ENCODE measurements around the gene RAB27A.

DNA sequence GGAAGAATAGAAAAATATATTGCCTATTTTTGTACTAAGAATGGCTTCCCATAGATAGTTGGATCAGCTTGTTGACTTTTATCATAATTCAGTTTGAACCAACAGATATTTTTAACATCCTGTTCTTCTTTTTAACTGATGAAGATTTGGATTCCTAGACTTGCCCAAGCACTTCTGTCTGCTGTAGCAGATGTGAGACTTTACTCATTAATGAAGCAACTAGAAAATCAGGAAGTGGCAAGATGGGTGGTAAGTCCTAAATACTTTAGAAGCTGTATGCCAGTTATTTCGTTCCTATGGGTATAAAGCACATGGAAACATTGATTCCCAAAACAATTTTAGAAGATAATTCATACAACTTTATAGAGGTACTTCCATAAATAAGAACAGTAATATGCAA lies 37.8 kb upstream of the RAB27A start:
- TF ChIP-seq YY1 (IDR thresholded peaks at IDR 0.05; ENCODE audit: low read depth, low read length) (no peak), EP300 (IDR thresholded peaks at IDR 0.05; ENCODE audit: borderline replicate concordance in 1 of 2, low read depth in 2 of 2, low read length in 2 of 2) (no peak), POLR2A (IDR thresholded peaks at IDR 0.05; ENCODE audit: control extremely low read depth in 1 of 2, low read depth in 2 of 2, low read length in 2 of 2) (no peak), EZH2 (IDR thresholded peaks at IDR 0.05; ENCODE audit: low read depth, low read length, severe bottlenecking) (no peak), JUN (IDR thresholded peaks at IDR 0.05; ENCODE audit: low read depth, low read length) (no peak), TAF1 (IDR thresholded peaks at IDR 0.05; ENCODE audit: low read depth, low read length) (no peak)
- TF ChIP-seq, protein P1, sequence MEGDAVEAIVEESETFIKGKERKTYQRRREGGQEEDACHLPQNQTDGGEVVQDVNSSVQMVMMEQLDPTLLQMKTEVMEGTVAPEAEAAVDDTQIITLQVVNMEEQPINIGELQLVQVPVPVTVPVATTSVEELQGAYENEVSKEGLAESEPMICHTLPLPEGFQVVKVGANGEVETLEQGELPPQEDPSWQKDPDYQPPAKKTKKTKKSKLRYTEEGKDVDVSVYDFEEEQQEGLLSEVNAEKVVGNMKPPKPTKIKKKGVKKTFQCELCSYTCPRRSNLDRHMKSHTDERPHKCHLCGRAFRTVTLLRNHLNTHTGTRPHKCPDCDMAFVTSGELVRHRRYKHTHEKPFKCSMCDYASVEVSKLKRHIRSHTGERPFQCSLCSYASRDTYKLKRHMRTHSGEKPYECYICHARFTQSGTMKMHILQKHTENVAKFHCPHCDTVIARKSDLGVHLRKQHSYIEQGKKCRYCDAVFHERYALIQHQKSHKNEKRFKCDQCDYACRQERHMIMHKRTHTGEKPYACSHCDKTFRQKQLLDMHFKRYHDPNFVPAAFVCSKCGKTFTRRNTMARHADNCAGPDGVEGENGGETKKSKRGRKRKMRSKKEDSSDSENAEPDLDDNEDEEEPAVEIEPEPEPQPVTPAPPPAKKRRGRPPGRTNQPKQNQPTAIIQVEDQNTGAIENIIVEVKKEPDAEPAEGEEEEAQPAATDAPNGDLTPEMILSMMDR (IDR thresholded peaks at IDR 0.05; ENCODE audit: control extremely low read depth in 1 of 3, insufficient read depth in 1 of 3, low read depth in 1 of 3, low read length in 3 of 3), result no peak
